Ascending aorta (tissue), 2 donors: ENCODE data around the gene MAML2. TPM values are rescaled to one million over a fixed set of nuclear protein-coding genes. Genes with fewer than 3 reads are reported as not detected.
A peak's percentile ranks its signal among the peaks of the same experiment; 100 is the strongest.

Experiments
- DNase-seq, 2 donors: peaks; one replicate each; pipeline ENCODE4 v3.0.0-alpha.2; 2019; ENCODE audit warnings: low spot score in 2 of 2
- H3K27ac ChIP-seq, 2 donors: fragments of 200-600 bp; sonication (generic); one replicate each; pipeline ENCODE4 v1.5.1; 2016 to 2017; ENCODE audit warnings: mild to moderate bottlenecking in 1 of 2
- H3K27me3 ChIP-seq: fragments of 200-600 bp; sonication (generic); one replicate; pipeline ENCODE4 v1.5.1; 2017
- H3K36me3 ChIP-seq, 2 donors: fragments of 200-600 bp; sonication (generic); one replicate each; pipeline ENCODE4 v1.5.1; 2016
- H3K4me1 ChIP-seq, 2 donors: fragments of 200-600 bp; sonication (generic); one replicate each; pipeline ENCODE4 v1.5.1; 2016 to 2017; ENCODE audit warnings: mild to moderate bottlenecking in 1 of 2
- H3K4me3 ChIP-seq, 2 donors: fragments of 200-600 bp; sonication (generic); one replicate each; pipeline ENCODE4 v1.5.1; 2016 to 2017; ENCODE audit warnings: mild to moderate bottlenecking in 1 of 2
- H3K9me3 ChIP-seq, 2 donors: fragments of 200-600 bp; sonication (generic); one replicate each; pipeline ENCODE4 v1.5.1; 2016
- CTCF ChIP-seq, 3 experiments: fragments of 200-600 bp in 2 of 3; fragments of 450-650 bp in 1 of 3; sonication (generic) in 2 of 3; IDR thresholded peaks; one replicate each; pipeline ENCODE4 v1.5.1; 2016 to 2019; ENCODE audit warnings: antibody characterized with exemption in 3 of 3, mild to moderate bottlenecking in 1 of 3, moderate library complexity in 1 of 3
- intact Hi-C: fragments of 100-400 bp; cut with DNase I; formaldehyde crosslinking; loops from one replicate; pipeline ENCODE4 v1.15.1; 2023
- total RNA-seq: library from RNA; depleted of rRNA; stranded (reverse); fragments of >200 nt; gene quantifications from one replicate; pipeline ENCODE4 v1.1.0, GENCODE V29; 2016

MAML2 gene
- total RNA-seq, 1 donor from 2014 or later, result 13.2 TPM

GRCh38 chr11:96061069-96061468, 281.9 kb downstream of the MAML2 start:
- DNase-seq, result no peak
- intact Hi-C loops, result no loop called here
- Histone ChIP-seq H3K4me3 (no peak overlapping the region), H3K9me3 (no peaks in the 10 kb centered on the region), H3K4me1 (peaks cover 0 to 10% of the 10 kb centered on the region in 2 donors), H3K36me3 (no peaks in the 10 kb centered on the region), H3K27ac (no peak overlapping the region), H3K27me3 (no peaks in the 10 kb centered on the region)
- TF ChIP-seq CTCF (IDR thresholded peaks at IDR 0.05), result no peak

DNA sequence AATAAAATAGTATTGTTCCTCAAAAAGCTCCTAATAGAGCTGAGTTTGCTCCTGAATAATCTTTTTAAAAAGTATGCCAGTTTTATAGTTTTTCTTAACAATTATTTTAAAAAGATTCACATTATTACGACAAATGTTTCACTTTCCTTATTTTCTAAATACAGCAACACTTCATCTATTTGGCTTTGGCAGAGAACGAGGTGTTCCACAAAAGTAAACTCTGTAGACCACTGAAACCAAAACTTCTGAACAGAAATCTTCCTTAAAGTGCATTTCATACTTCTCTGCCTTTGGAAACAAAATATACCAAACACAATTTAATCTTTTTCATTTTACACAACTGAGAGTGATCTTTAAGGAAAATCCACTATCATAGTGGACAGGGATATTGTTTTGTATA, 285.5 kb downstream of the MAML2 start:
- Histone ChIP-seq H3K36me3 (no peaks in the 10 kb centered on the region), H3K4me1 (peaks cover 4 to 30% of the 10 kb centered on the region in 2 donors), H3K9me3 (no peaks in the 10 kb centered on the region), H3K27me3 (no peaks in the 10 kb centered on the region), H3K4me3 (peak overlapping the region in 1 of 2 donors; percentile 42), H3K27ac (peak overlapping the region; percentile 63 to 75)
- intact Hi-C loops, result loop anchor here (5.0 kb wide), 2 partner anchors 55 to 170 kb away; no protein-coding TSS in a partner anchor
- no peak for TF ChIP-seq CTCF (IDR thresholded peaks at IDR 0.05)
- no peak for DNase-seq

GRCh38 chr11:96056576-96056975, 286.4 kb downstream of the MAML2 start:
- DNase-seq, result no peak
- Histone ChIP-seq H3K9me3 (no peaks in the 10 kb centered on the region), H3K36me3 (no peaks in the 10 kb centered on the region), H3K27me3 (no peaks in the 10 kb centered on the region), H3K4me1 (peaks cover 4 to 30% of the 10 kb centered on the region in 2 donors), H3K27ac (peak overlapping the region; percentile 63 to 75), H3K4me3 (no peak overlapping the region)
- intact Hi-C loops, result loop anchor here (5.0 kb wide), 2 partner anchors 56 to 171 kb away; no protein-coding TSS in a partner anchor
- no peak for TF ChIP-seq CTCF (IDR thresholded peaks at IDR 0.05)

GRCh38 chr11:96055706-96056387, 287.1 kb downstream of the MAML2 start:
- intact Hi-C loops, result loop anchor here (2.0 to 5.0 kb wide), 3 partner anchors 56 to 287 kb away; partner anchors contain the start of gene MAML2
- no peak for DNase-seq
- Histone ChIP-seq H3K27ac (peak overlapping the region; percentile 67 to 75), H3K9me3 (no peaks in the 10 kb centered on the region), H3K27me3 (no peaks in the 10 kb centered on the region), H3K4me1 (peaks cover 4 to 30% of the 10 kb centered on the region in 2 donors), H3K4me3 (no peak overlapping the region), H3K36me3 (no peaks in the 10 kb centered on the region)
- no peak for TF ChIP-seq CTCF (IDR thresholded peaks at IDR 0.05)

- intact Hi-C loops, result loop anchor here (2.0 to 5.0 kb wide), 3 partner anchors 57 to 288 kb away; partner anchors contain the start of gene MAML2
- Histone ChIP-seq H3K27me3 (no peaks in the 10 kb centered on the region), H3K4me3 (no peak overlapping the region), H3K9me3 (no peaks in the 10 kb centered on the region), H3K4me1 (peaks cover 4 to 35% of the 10 kb centered on the region in 2 donors), H3K27ac (peak overlapping the region; percentile 67 to 75), H3K36me3 (no peaks in the 10 kb centered on the region)
- TF ChIP-seq CTCF (IDR thresholded peaks at IDR 0.05), result peak; percentile 43 to 63 (median 46)
- DNase-seq, result no peak
Measured at GRCh38 chr11:96054870-96055705, 287.9 kb downstream of the MAML2 start.
